Transverse colon (tissue), 3 donors: ENCODE measurements around the gene FAM131A.

Source experiments
- EP300 ChIP-seq: sonication (generic); formaldehyde crosslinking; IDR thresholded peaks from one replicate; pipeline ENCODE4 v1.6.1; 2017; ENCODE audit warnings: antibody characterized with exemption, low read depth
- POLR2A ChIP-seq: fragments of 450-650 bp; IDR thresholded peaks from one replicate; pipeline ENCODE4 v1.6.1; 2016; ENCODE audit warnings: antibody characterized with exemption, mild to moderate bottlenecking, moderate library complexity
- TF ChIP-seq, protein P1 (sequence below), 5 experiments: fragments of 200-600 bp in 3 of 5; fragments of 450-650 bp in 2 of 5; sonication (generic) in 3 of 5; IDR thresholded peaks; 1 replicate in 2 of 5; 2 replicates in 3 of 5; pipeline ENCODE4 v1.5.1; 2016 to 2017; ENCODE audit warnings: antibody characterized with exemption in 5 of 5, inconsistent platforms in 3 of 5, mild to moderate bottlenecking in 2 of 5, moderate library complexity in 1 of 5

DNA sequence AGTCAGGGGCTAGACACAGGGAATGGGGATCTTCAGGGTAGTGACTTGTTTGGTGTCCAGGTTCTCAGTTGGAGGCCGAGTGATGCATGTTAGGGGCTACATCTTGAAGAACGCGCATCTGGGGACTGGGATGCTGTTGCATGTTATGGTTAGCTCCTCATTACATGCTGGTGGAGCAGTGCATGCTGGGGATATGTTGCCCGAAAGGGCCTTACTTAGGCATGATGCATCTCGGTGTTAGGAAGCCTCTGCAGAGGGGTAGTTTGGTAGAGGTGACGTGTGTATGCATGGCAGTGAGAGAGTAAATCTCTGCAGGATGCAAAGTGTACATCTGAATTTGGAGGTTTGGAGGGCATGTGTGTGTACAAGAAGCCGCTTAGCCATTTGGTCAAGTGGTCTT is 20.6 kb upstream of the FAM131A start:
- no peak for TF ChIP-seq POLR2A
- TF ChIP-seq, protein P1, sequence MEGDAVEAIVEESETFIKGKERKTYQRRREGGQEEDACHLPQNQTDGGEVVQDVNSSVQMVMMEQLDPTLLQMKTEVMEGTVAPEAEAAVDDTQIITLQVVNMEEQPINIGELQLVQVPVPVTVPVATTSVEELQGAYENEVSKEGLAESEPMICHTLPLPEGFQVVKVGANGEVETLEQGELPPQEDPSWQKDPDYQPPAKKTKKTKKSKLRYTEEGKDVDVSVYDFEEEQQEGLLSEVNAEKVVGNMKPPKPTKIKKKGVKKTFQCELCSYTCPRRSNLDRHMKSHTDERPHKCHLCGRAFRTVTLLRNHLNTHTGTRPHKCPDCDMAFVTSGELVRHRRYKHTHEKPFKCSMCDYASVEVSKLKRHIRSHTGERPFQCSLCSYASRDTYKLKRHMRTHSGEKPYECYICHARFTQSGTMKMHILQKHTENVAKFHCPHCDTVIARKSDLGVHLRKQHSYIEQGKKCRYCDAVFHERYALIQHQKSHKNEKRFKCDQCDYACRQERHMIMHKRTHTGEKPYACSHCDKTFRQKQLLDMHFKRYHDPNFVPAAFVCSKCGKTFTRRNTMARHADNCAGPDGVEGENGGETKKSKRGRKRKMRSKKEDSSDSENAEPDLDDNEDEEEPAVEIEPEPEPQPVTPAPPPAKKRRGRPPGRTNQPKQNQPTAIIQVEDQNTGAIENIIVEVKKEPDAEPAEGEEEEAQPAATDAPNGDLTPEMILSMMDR (IDR thresholded peaks at IDR 0.05) = no peak
- no peak for TF ChIP-seq EP300
